IMR-90 (cell line): Measurements from ENCODE around the gene FXR2. TPM values are rescaled to one million over a fixed set of nuclear protein-coding genes. Genes with fewer than 3 reads are reported as not detected.

Experiments
- ATAC-seq: fragments of 200-7000 bp; cut with Tn5 transposase; 2 replicates; pipeline ENCODE4 v1.9.1; 2020; ENCODE audit warnings: low read depth, mild to moderate bottlenecking, moderate library complexity
- BruUV-seq: library from RNA; stranded (reverse); fragments of 400-500 nt; replicated peaks from 2 replicates; lab custom pipeline; 2021; lab: Mats Ljungman, UMichigan
- CTCF ChIA-PET: fragments of 300-600 bp; formaldehyde crosslinking; extraction: SDS; loops from one replicate; lab custom pipeline; 2021; ENCODE audit warnings: antibody characterized with exemption; lab: Yijun Ruan, JAX
- POLR2A ChIA-PET: fragments of 300-600 bp; sonication (Branson Sonifier 250); formaldehyde crosslinking; loops from one replicate; lab custom pipeline; 2022; ENCODE audit warnings: antibody characterized with exemption; ENCODE audit not compliant: unreplicated experiment; lab: Charles Lee
- DNase-seq: peaks from one replicate; pipeline ENCODE4 v3.0.0; 2013
- H2AFZ ChIP-seq: replicated peaks from 2 replicates; pipeline ENCODE3; 2013; ENCODE audit warnings: low read length, mild to moderate bottlenecking; ENCODE audit not compliant: poor library complexity
- H2AK5ac ChIP-seq: 2 replicates; pipeline ENCODE4 v1.6.1; 2013; ENCODE audit warnings: low read depth, low read length, inconsistent platforms
- H2AK9ac ChIP-seq: replicated peaks from 2 replicates; pipeline ENCODE3; 2013; ENCODE audit warnings: mild to moderate bottlenecking, low read depth, low read length, moderate library complexity; ENCODE audit not compliant: poor library complexity
- H2BK120ac ChIP-seq: 2 replicates; pipeline ENCODE4 v1.6.1; 2013; ENCODE audit warnings: low read depth, low read length, inconsistent platforms
- H2BK15ac ChIP-seq: 3 replicates; pipeline ENCODE4 v1.6.1; 2013; ENCODE audit warnings: low read depth, low read length, inconsistent platforms
- H2BK20ac ChIP-seq: 2 replicates; pipeline ENCODE4 v1.6.1; 2013; ENCODE audit warnings: low read depth, mild to moderate bottlenecking, inconsistent platforms, low read length, moderate library complexity
- H2BK5ac ChIP-seq: 2 replicates; pipeline ENCODE4 v1.6.1; 2013; ENCODE audit warnings: mild to moderate bottlenecking, low read depth, low read length, inconsistent platforms; ENCODE audit not compliant: poor library complexity, severe bottlenecking
- H3K14ac ChIP-seq: replicated peaks from 2 replicates; pipeline ENCODE4 v1.6.1; 2013; ENCODE audit warnings: low read depth, low read length, inconsistent platforms
- H3K18ac ChIP-seq: 2 replicates; pipeline ENCODE4 v1.6.1; 2013; ENCODE audit warnings: low read depth, low read length, control low read depth
- H3K23ac ChIP-seq: 2 replicates; pipeline ENCODE4 v1.6.1; 2013; ENCODE audit warnings: low read depth, low read length, inconsistent platforms
- H3K27ac ChIP-seq: 2 replicates; pipeline ENCODE4 v1.5.1; 2013; ENCODE audit warnings: mild to moderate bottlenecking, control low read depth, low read length; ENCODE audit not compliant: insufficient read depth
- H3K27me3 ChIP-seq: 2 replicates; pipeline ENCODE4 v1.6.1; 2013; ENCODE audit warnings: low read length; ENCODE audit not compliant: control insufficient read depth, insufficient read depth
- H3K36me3 ChIP-seq: 2 replicates; pipeline ENCODE4 v1.6.1; 2013; ENCODE audit warnings: low read length, mixed read lengths; ENCODE audit not compliant: control insufficient read depth, insufficient read depth
- H3K4ac ChIP-seq: 2 replicates; pipeline ENCODE4 v1.6.1; 2013; ENCODE audit warnings: low read depth, low read length, inconsistent platforms
- H3K4me1 ChIP-seq: 2 replicates; pipeline ENCODE4 v1.6.1; 2013; ENCODE audit warnings: low read length, mixed read lengths; ENCODE audit not compliant: control insufficient read depth, insufficient read depth
- H3K4me2 ChIP-seq: 2 replicates; pipeline ENCODE4 v1.6.1; 2013; ENCODE audit warnings: low read depth, mild to moderate bottlenecking, control low read depth, low read length, moderate library complexity
- H3K4me3 ChIP-seq: 2 replicates; pipeline ENCODE4 v1.5.1; 2013; ENCODE audit warnings: low read depth, mild to moderate bottlenecking, control low read depth, low read length, moderate library complexity; ENCODE audit not compliant: insufficient read depth
- H3K56ac ChIP-seq: 2 replicates; pipeline ENCODE4 v1.6.1; 2013; ENCODE audit warnings: low read length, inconsistent platforms; ENCODE audit not compliant: insufficient read depth; ENCODE audit errors: extremely low read depth
- H3K79me1 ChIP-seq, 2 experiments: 2 replicates each; pipeline ENCODE4 v1.6.1; 2013; ENCODE audit warnings: low read length in 2 of 2, inconsistent platforms in 1 of 2, low read depth in 1 of 2
- H3K9ac ChIP-seq: 2 replicates; pipeline ENCODE4 v1.6.1; 2013; ENCODE audit warnings: low read depth, low read length, control low read depth
- H3K9me1 ChIP-seq: 2 replicates; pipeline ENCODE4 v1.6.1; 2013; ENCODE audit warnings: low read length, inconsistent platforms; ENCODE audit not compliant: insufficient read depth
- H3K9me3 ChIP-seq: 2 replicates; pipeline ENCODE4 v1.6.1; 2013; ENCODE audit warnings: low read length; ENCODE audit not compliant: control insufficient read depth, insufficient read depth
- H4K20me1 ChIP-seq: 2 replicates; pipeline ENCODE4 v1.6.1; 2013; ENCODE audit warnings: low read length, inconsistent platforms; ENCODE audit not compliant: insufficient read depth
- H4K5ac ChIP-seq: 2 replicates; pipeline ENCODE4 v1.6.1; 2013; ENCODE audit warnings: mild to moderate bottlenecking, low read depth, low read length, control low read depth
- H4K8ac ChIP-seq, 2 experiments: 2 replicates each; pipeline ENCODE4 v1.6.1; 2013; ENCODE audit warnings: low read depth in 2 of 2, low read length in 2 of 2, control low read depth in 1 of 2, inconsistent platforms in 1 of 2
- H4K91ac ChIP-seq: 2 replicates; pipeline ENCODE4 v1.6.1; 2013; ENCODE audit warnings: low read depth, low read length, inconsistent platforms; ENCODE audit not compliant: insufficient read depth
- BHLHE40 ChIP-seq: fragments of 150-350 bp; IDR thresholded peaks from 2 replicates; pipeline ENCODE4 v1.6.1; 2016; ENCODE audit warnings: mild to moderate bottlenecking, low read depth, low read length
- CEBPB ChIP-seq: IDR thresholded peaks from 2 replicates; pipeline ENCODE4 v1.6.1; 2012; ENCODE audit warnings: low read depth, low read length, improper control_type of control experiment
- CHD1 ChIP-seq: IDR thresholded peaks from 2 replicates; pipeline ENCODE4 v1.6.1; 2012; ENCODE audit warnings: low read depth, low read length, improper control_type of control experiment
- FOS ChIP-seq: fragments of 150-350 bp; IDR thresholded peaks from 2 replicates; pipeline ENCODE4 v1.6.1; 2016; ENCODE audit warnings: low read depth, low read length
- MAZ ChIP-seq: IDR thresholded peaks from 2 replicates; pipeline ENCODE4 v1.6.1; 2012; ENCODE audit warnings: low read depth, mild to moderate bottlenecking, low read length, improper control_type of control experiment, moderate library complexity, borderline replicate concordance
- MXI1 ChIP-seq: IDR thresholded peaks from 2 replicates; pipeline ENCODE4 v1.6.1; 2012; ENCODE audit warnings: low read depth, mild to moderate bottlenecking, low read length, moderate library complexity, borderline replicate concordance
- NFE2L2 ChIP-seq: fragments of 150-350 bp; IDR thresholded peaks from 2 replicates; pipeline ENCODE4 v1.6.1; 2016; ENCODE audit warnings: low read depth, mild to moderate bottlenecking, low read length
- POLR2A ChIP-seq: IDR thresholded peaks from 2 replicates; pipeline ENCODE4 v1.6.1; 2012; ENCODE audit warnings: mild to moderate bottlenecking, low read depth, low read length
- RAD21 ChIP-seq: IDR thresholded peaks from 2 replicates; pipeline ENCODE4 v1.6.1; 2012; ENCODE audit warnings: low read length, improper control_type of control experiment
- RFX5 ChIP-seq: IDR thresholded peaks from 2 replicates; pipeline ENCODE4 v1.8.0; 2012; ENCODE audit warnings: low read depth, mild to moderate bottlenecking, low read length, moderate library complexity
- SMC3 ChIP-seq: fragments of 150-350 bp; IDR thresholded peaks from 2 replicates; pipeline ENCODE4 v1.6.1; 2016; ENCODE audit warnings: low read depth, mild to moderate bottlenecking, antibody characterized with exemption, low read length, moderate library complexity
- WGBS, 2 experiments: methylation state at CpG; one replicate each; pipeline versions ENCODE4 v1.1.5 to v1.1.7; 2013; ENCODE audit warnings: missing lambda C conversion rate in 2 of 2; ENCODE audit not compliant: insufficient read length in 1 of 2; ENCODE audit errors: extremely low coverage in 2 of 2; 5-methylcytosine and 5-hydroxymethylcytosine counted together
- dilution Hi-C: fragments of 300-500 bp; cut with HindIII; formaldehyde crosslinking; loops from one replicate; pipeline ENCODE4 v1.14.3; 2018; ENCODE audit warnings: low sequenced_read_pairs; ENCODE audit not compliant: unreplicated experiment
- in situ Hi-C: fragments of 300-500 bp; cut with MboI; formaldehyde crosslinking; loops from 3 replicates; pipeline ENCODE4 v1.14.3; 2019; ENCODE audit warnings: low sequenced_read_pairs, inconsistent platforms, mixed read lengths
- intact Hi-C: fragments of 100-400 bp; cut with micrococcal nuclease; formaldehyde crosslinking; loops from 2 replicates; pipeline ENCODE4 v1.10.0; 2022
- polyA plus RNA-seq, 3 experiments: library from polyadenylated mRNA; depleted of rRNA; stranded (reverse); fragments of >200 nt; gene quantifications; 2 replicates each; pipeline ENCODE4 v1.2.3, GENCODE V29; 2012; ENCODE audit warnings: low replicate concordance in 1 of 3
- total RNA-seq: library from RNA; depleted of rRNA; stranded (reverse); fragments of >200 nt; gene quantifications from 2 replicates; pipeline ENCODE4 v1.2.3, GENCODE V29; 2012
- TF ChIP-seq, protein P1 (sequence below): fragments of 150-350 bp; IDR thresholded peaks from 2 replicates; pipeline ENCODE4 v1.6.1; 2016; ENCODE audit warnings: low read depth, mild to moderate bottlenecking, low read length, moderate library complexity, borderline replicate concordance
- TF ChIP-seq, protein P2 (sequence below): conservative IDR thresholded peaks from 2 replicates; pipeline ENCODE4 v1.5.1; 2012; ENCODE audit warnings: mild to moderate bottlenecking, low read depth, low read length, improper control_type of control experiment
- TF ChIP-seq, protein P3 (sequence below): fragments of 150-350 bp; IDR thresholded peaks from 2 replicates; pipeline ENCODE4 v1.6.1; 2017; ENCODE audit warnings: mild to moderate bottlenecking, antibody characterized with exemption, low read length, low read depth

The FXR2 gene
- total and polyA plus RNA-seq, 2 of the 4 experiments (the other 2 are of a cell fraction) = 39.1 to 55.9 TPM

DNA sequence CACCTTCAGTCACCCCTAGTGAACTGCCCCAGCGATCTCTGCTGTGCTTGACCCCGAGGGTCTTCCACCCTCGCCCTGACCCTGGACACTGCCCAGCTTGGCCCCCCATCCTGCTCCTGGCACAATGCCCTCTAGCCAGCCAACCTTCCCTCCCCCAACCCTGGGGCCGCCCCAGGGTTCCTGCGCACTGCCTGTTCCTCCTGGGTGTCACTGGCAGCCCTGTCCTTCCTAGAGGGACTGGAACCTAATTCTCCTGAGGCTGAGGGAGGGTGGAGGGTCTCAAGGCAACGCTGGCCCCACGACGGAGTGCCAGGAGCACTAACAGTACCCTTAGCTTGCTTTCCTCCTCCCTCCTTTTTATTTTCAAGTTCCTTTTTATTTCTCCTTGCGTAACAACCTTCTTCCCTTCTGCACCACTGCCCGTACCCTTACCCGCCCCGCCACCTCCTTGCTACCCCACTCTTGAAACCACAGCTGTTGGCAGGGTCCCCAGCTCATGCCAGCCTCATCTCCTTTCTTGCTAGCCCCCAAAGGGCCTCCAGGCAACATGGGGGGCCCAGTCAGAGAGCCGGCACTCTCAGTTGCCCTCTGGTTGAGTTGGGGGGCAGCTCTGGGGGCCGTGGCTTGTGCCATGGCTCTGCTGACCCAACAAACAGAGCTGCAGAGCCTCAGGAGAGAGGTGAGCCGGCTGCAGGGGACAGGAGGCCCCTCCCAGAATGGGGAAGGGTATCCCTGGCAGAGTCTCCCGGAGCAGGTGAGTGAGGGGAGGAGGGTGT is 56.0 kb downstream of the FXR2 start, which contains the start of gene TNFSF13:
TNFSF13 (plus strand) TSS at position 207 of the 776 bp plus-strand sequence; CDS start at position 497, 290 bp downstream.
- Histone ChIP-seq H4K8ac (peak within 1 kb of the TSS; percentile 52 to 88; a peak in 3 of 4 replicates), H2AK5ac (peak within 1 kb of the TSS; percentile 58), H3K56ac (no peak within 1 kb of the TSS), H4K20me1 (no peaks in the 10 kb centered on the region), H3K79me1 (peaks cover 5 to 11% of the 10 kb centered on the region in 2 experiments; a peak in 3 of 4 replicates), H2AFZ (peak within 1 kb of the TSS; percentile 92), H3K9ac (peak within 1 kb of the TSS; percentile 24; the same call in 1 of the 2 replicates), H2BK120ac (no peak within 1 kb of the TSS; the same call in 1 of the 2 replicates), H3K18ac (no peak within 1 kb of the TSS), H4K5ac (peak within 1 kb of the TSS; percentile 72), H2BK15ac (no peak within 1 kb of the TSS), H2AK9ac (peak within 1 kb of the TSS; percentile 75), H3K36me3 (peaks cover 3% of the 10 kb centered on the region), H3K4me1 (peaks cover 9% of the 10 kb centered on the region), H3K9me3 (no peaks in the 10 kb centered on the region), H2BK5ac (no peak within 1 kb of the TSS), H3K27ac (peak within 1 kb of the TSS; percentile 3; the same call in 1 of the 2 replicates), H3K23ac (peak within 1 kb of the TSS; percentile 16; the same call in 1 of the 2 replicates), H3K27me3 (no peaks in the 10 kb centered on the region), H3K4me3 (no peak within 1 kb of the TSS), H3K4me2 (no peak within 1 kb of the TSS), H3K4ac (peak within 1 kb of the TSS; percentile 56), H3K14ac (no peak within 1 kb of the TSS; the same call in 1 of the 2 replicates), H4K91ac (0 out of 2 replicates have a peak within 1 kb of the TSS, but pooled peaks have one; percentile 21), H3K9me1 (no peaks in the 10 kb centered on the region), H2BK20ac (no peak within 1 kb of the TSS)
- intact Hi-C loops (no loop called here), in situ Hi-C loops (loop anchor here (10.0 kb wide), 1 partner anchor 204 kb away; the partner anchor contains the start of genes KCTD11 and TMEM95), dilution Hi-C loops (no loop called here)
- no TSS peak for BruUV-seq
- ChIA-PET CTCF (no interaction called here), POLR2A (interaction anchor here (0.6 kb wide), 1 partner anchor 8 kb away, joined by 5 read pairs; no protein-coding TSS in a partner anchor)
- no peak for DNase-seq
- WGBS, 2 experiments = 37% methylated on average over 5 of the region's 16 CpGs; no CpG with 5 or more reads in 1 of the 2 experiments
- no peak for ATAC-seq
- TF ChIP-seq CHD1 (no peak), POLR2A (no peak), RAD21 (no peak), SMC3 (no peak), MXI1 (no peak), RFX5 (no peak), BHLHE40 (no peak), NFE2L2 (no peak), FOS (no peak), CEBPB (no peak), MAZ (no peak)
- TF ChIP-seq, protein P1, sequence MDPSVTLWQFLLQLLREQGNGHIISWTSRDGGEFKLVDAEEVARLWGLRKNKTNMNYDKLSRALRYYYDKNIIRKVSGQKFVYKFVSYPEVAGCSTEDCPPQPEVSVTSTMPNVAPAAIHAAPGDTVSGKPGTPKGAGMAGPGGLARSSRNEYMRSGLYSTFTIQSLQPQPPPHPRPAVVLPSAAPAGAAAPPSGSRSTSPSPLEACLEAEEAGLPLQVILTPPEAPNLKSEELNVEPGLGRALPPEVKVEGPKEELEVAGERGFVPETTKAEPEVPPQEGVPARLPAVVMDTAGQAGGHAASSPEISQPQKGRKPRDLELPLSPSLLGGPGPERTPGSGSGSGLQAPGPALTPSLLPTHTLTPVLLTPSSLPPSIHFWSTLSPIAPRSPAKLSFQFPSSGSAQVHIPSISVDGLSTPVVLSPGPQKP = no peak
- TF ChIP-seq, protein P2, sequence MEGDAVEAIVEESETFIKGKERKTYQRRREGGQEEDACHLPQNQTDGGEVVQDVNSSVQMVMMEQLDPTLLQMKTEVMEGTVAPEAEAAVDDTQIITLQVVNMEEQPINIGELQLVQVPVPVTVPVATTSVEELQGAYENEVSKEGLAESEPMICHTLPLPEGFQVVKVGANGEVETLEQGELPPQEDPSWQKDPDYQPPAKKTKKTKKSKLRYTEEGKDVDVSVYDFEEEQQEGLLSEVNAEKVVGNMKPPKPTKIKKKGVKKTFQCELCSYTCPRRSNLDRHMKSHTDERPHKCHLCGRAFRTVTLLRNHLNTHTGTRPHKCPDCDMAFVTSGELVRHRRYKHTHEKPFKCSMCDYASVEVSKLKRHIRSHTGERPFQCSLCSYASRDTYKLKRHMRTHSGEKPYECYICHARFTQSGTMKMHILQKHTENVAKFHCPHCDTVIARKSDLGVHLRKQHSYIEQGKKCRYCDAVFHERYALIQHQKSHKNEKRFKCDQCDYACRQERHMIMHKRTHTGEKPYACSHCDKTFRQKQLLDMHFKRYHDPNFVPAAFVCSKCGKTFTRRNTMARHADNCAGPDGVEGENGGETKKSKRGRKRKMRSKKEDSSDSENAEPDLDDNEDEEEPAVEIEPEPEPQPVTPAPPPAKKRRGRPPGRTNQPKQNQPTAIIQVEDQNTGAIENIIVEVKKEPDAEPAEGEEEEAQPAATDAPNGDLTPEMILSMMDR = no peak
- TF ChIP-seq, protein P3, sequence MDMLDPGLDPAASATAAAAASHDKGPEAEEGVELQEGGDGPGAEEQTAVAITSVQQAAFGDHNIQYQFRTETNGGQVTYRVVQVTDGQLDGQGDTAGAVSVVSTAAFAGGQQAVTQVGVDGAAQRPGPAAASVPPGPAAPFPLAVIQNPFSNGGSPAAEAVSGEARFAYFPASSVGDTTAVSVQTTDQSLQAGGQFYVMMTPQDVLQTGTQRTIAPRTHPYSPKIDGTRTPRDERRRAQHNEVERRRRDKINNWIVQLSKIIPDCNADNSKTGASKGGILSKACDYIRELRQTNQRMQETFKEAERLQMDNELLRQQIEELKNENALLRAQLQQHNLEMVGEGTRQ = no peak
